GM23338 (cell line): Measurements from ENCODE around the gene ARPP21. TPM values are rescaled to one million over a fixed set of nuclear protein-coding genes. Genes with fewer than 3 reads are reported as not detected.

Source experiments
- ATAC-seq: fragments of 200-7000 bp; cut with Tn5 transposase; 3 replicates; pipeline ENCODE4 v1.9.1; 2020
- DNase-seq: peaks from one replicate; pipeline ENCODE4 v3.0.0-alpha.2; 2015; ENCODE audit warnings: low spot score
- H2AFZ ChIP-seq: fragments of 200-600 bp; sonication (generic); 2 replicates; pipeline ENCODE4 v1.8.0; 2016; ENCODE audit warnings: antibody characterized with exemption, mild to moderate bottlenecking, moderate library complexity
- H3F3A ChIP-seq: fragments of 200-600 bp; sonication (generic); replicated peaks from 2 replicates; pipeline ENCODE4 v1.8.0; 2017; ENCODE audit warnings: antibody characterized with exemption, mixed run types, low read depth
- H3K27ac ChIP-seq: fragments of 200-600 bp; sonication (generic); 2 replicates; pipeline ENCODE4 v1.6.1; 2016; ENCODE audit warnings: low read depth
- H3K27me3 ChIP-seq: fragments of 200-600 bp; sonication (generic); 2 replicates; pipeline ENCODE4 v1.8.0; 2016; ENCODE audit warnings: mild to moderate bottlenecking, mixed run types, moderate library complexity; ENCODE audit not compliant: insufficient read depth
- H3K36me3 ChIP-seq: fragments of 200-600 bp; sonication (generic); 2 replicates; pipeline ENCODE4 v1.8.0; 2016; ENCODE audit warnings: mild to moderate bottlenecking; ENCODE audit not compliant: insufficient read depth
- H3K4me1 ChIP-seq: fragments of 200-600 bp; sonication (generic); 2 replicates; pipeline ENCODE4 v1.8.0; 2016; ENCODE audit warnings: mild to moderate bottlenecking, moderate library complexity; ENCODE audit not compliant: insufficient read depth
- H3K4me2 ChIP-seq: fragments of 200-600 bp; sonication (generic); 2 replicates; pipeline ENCODE4 v1.7.1; 2017; ENCODE audit warnings: mixed run types
- H3K4me3 ChIP-seq: fragments of 200-600 bp; sonication (generic); 2 replicates; pipeline ENCODE4 v1.6.1; 2016; ENCODE audit warnings: mixed run types
- H3K79me2 ChIP-seq: fragments of 200-600 bp; sonication (generic); replicated peaks from 2 replicates; pipeline ENCODE4 v1.8.0; 2017; ENCODE audit warnings: mild to moderate bottlenecking; ENCODE audit not compliant: insufficient read depth
- H3K9me2 ChIP-seq: fragments of 200-600 bp; sonication (generic); 2 replicates; pipeline ENCODE4 v1.8.0; 2017; ENCODE audit not compliant: insufficient read depth
- H4K20me1 ChIP-seq: fragments of 200-600 bp; sonication (generic); replicated peaks from 2 replicates; pipeline ENCODE4 v1.8.0; 2017; ENCODE audit warnings: mild to moderate bottlenecking; ENCODE audit not compliant: insufficient read depth
- H3K27ac Mint-ChIP-seq: 2 replicates; pipeline ENCODE4 v1.8.0; 2020; ENCODE audit warnings: inconsistent platforms, mild to moderate bottlenecking, moderate library complexity, mixed read lengths
- H3K27me3 Mint-ChIP-seq: 3 replicates; pipeline ENCODE4 v1.8.0; 2022; ENCODE audit warnings: low read depth, mild to moderate bottlenecking, moderate library complexity, mixed read lengths, inconsistent platforms; ENCODE audit not compliant: insufficient read depth, poor library complexity
- H3K36me3 Mint-ChIP-seq: 3 replicates; pipeline ENCODE4 v1.8.0; 2021; ENCODE audit warnings: low read depth, mild to moderate bottlenecking, inconsistent platforms, moderate library complexity, mixed read lengths
- H3K4me1 Mint-ChIP-seq: 3 replicates; pipeline ENCODE4 v1.8.0; 2020; ENCODE audit warnings: mild to moderate bottlenecking, inconsistent platforms, mixed read lengths
- H3K4me3 Mint-ChIP-seq: 3 replicates; pipeline ENCODE4 v1.8.0; 2021; ENCODE audit warnings: moderate library complexity, mild to moderate bottlenecking, inconsistent platforms, mixed read lengths
- H3K9me3 Mint-ChIP-seq: 3 replicates; pipeline ENCODE4 v1.8.0; 2020; ENCODE audit warnings: moderate library complexity, mild to moderate bottlenecking, inconsistent platforms, mixed read lengths
- CREB1 ChIP-seq: fragments of 250-450 bp; sonication (Bioruptor Pico); IDR thresholded peaks from 2 replicates; pipeline ENCODE4 v1.5.0; 2020; ENCODE audit warnings: low read depth, mild to moderate bottlenecking, moderate library complexity
- EZH2 ChIP-seq: fragments of 200-600 bp; sonication (generic); IDR thresholded peaks from one replicate; pipeline ENCODE4 v1.8.0; 2017; ENCODE audit warnings: antibody characterized with exemption, mild to moderate bottlenecking, low read depth; ENCODE audit not compliant: unreplicated experiment
- EZH2phosphoT487 ChIP-seq: fragments of 200-600 bp; sonication (generic); IDR thresholded peaks from one replicate; pipeline ENCODE4 v1.8.1; 2018; ENCODE audit warnings: antibody characterized with exemption; ENCODE audit not compliant: unreplicated experiment
- JUNB ChIP-seq: IDR thresholded peaks from one replicate; pipeline ENCODE4 v1.6.1; 2016; ENCODE audit warnings: antibody characterized with exemption; ENCODE audit not compliant: unreplicated experiment
- NANOG ChIP-seq: IDR thresholded peaks from 2 replicates; pipeline ENCODE4 v1.6.1; 2016; ENCODE audit warnings: antibody characterized with exemption, borderline replicate concordance
- POLR2AphosphoS5 ChIP-seq: IDR thresholded peaks from 2 replicates; pipeline ENCODE4 v1.6.1; 2016; ENCODE audit warnings: antibody characterized with exemption, low read depth
- STAT1 ChIP-seq: IDR thresholded peaks from one replicate; pipeline ENCODE4 v1.6.1; 2016; ENCODE audit warnings: antibody characterized with exemption; ENCODE audit not compliant: unreplicated experiment
- ZNF114 ChIP-seq: fragments of 250-450 bp; sonication (Bioruptor Pico); IDR thresholded peaks from 2 replicates; pipeline ENCODE4 v1.5.0; 2020; ENCODE audit warnings: mild to moderate bottlenecking, moderate library complexity
- ZNF331 ChIP-seq: fragments of 250-450 bp; sonication (Bioruptor Pico); IDR thresholded peaks from 2 replicates; pipeline ENCODE4 v1.5.0; 2020; ENCODE audit warnings: low read depth, mild to moderate bottlenecking, moderate library complexity
- polyA plus RNA-seq: library from polyadenylated mRNA; unstranded; fragments of >200 nt; fragmentation: Nextera tagmentation; extraction: Ambion mirVana; gene quantifications from 2 replicates; pipeline ENCODE4 v1.2.1, GENCODE V29; 2016
- total RNA-seq: library from RNA; depleted of rRNA; stranded (reverse); fragments of >200 nt; shearing (Covaris generic); gene quantifications from 2 replicates; pipeline ENCODE4 v1.2.3, GENCODE V29; 2014
- TF ChIP-seq, protein P1 (sequence below): IDR thresholded peaks from 2 replicates; pipeline ENCODE4 v1.6.1; 2016; ENCODE audit warnings: antibody characterized with exemption
- TF ChIP-seq, protein P2 (sequence below), 2 experiments: fragments of 200-600 bp in 1 of 2; sonication (generic) in 1 of 2; conservative IDR thresholded peaks; 2 replicates each; pipeline versions ENCODE4 v1.5.1 to v1.6.1; 2016 to 2017; ENCODE audit warnings: antibody characterized with exemption in 2 of 2, low read depth in 2 of 2, mild to moderate bottlenecking in 2 of 2, moderate library complexity in 1 of 2
- TF ChIP-seq, protein P3 (sequence below): IDR thresholded peaks from one replicate; pipeline ENCODE4 v1.6.1; 2018; ENCODE audit warnings: antibody characterized with exemption; ENCODE audit not compliant: unreplicated experiment
- TF ChIP-seq, protein P4 (sequence below): fragments of 250-450 bp; sonication (Bioruptor Pico); IDR thresholded peaks from 2 replicates; pipeline ENCODE4 v1.5.0; 2020; ENCODE audit warnings: mild to moderate bottlenecking, moderate library complexity

Gene ARPP21
- total and polyA plus RNA-seq, 2 experiments from 2014 or later = not detected

DNA sequence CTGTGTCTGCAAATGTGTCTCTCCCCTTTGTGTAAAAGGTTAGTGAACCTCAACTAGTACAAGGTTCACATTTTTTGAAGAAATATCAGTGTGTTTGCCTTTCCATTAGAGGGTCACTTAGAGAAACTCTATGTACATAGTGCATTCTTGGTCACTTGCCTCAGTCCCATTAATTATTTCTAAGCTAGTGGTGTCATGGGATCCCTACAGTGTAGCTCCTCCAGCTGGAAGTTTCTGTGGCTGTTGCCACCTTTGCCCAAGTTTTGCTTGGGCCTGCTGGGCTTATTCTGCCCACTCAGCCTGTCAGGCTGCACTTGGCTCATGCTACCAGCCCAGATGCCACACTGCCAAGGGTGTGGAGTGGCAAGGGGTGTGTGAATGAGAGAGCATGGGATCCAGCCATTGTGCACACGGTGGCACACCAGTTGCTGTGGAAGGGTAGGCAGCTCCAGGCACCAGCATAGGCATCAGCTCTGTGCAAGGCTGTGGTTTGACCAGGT lies 161.7 kb downstream of the ARPP21 start:
- H4K20me1 ChIP-seq = no peaks in the 10 kb centered on the region
- no peaks in the 10 kb centered on the region for H3K36me3 ChIP-seq
- H2AFZ ChIP-seq = no peak overlapping the region
- H3K9me3 Mint-ChIP-seq = peaks cover 3% of the 10 kb centered on the region; the same call in 2 of the 3 replicates
- DNase-seq (no peak), ATAC-seq (no peak)
- no peaks in the 10 kb centered on the region for H3K79me2 ChIP-seq
- H3F3A ChIP-seq = no peaks in the 10 kb centered on the region
- H3K36me3 Mint-ChIP-seq = 0 out of 3 replicates have a peak, but pooled peaks cover 4% of the 10 kb centered on the region
- no peaks in the 10 kb centered on the region for H3K9me2 ChIP-seq
- H3K4me2 ChIP-seq = no peak overlapping the region
- no peaks in the 10 kb centered on the region for H3K4me1 ChIP-seq
- H3K27me3 Mint-ChIP-seq = no peaks in the 10 kb centered on the region
- H3K4me3 Mint-ChIP-seq = no peak overlapping the region
- H3K27me3 ChIP-seq = no peaks in the 10 kb centered on the region
- no peaks in the 10 kb centered on the region for H3K4me1 Mint-ChIP-seq
- H3K4me3 ChIP-seq = no peak overlapping the region
- H3K27ac Mint-ChIP-seq = no peak overlapping the region
- no peak overlapping the region for H3K27ac ChIP-seq
- TF ChIP-seq EZH2phosphoT487 (no peak), ZNF114 (CRISPR knock-in tag) (no peak), POLR2AphosphoS5 (no peak), STAT1 (no peak), EZH2 (no peak), NANOG (no peak), ZNF331 (CRISPR knock-in tag) (no peak), CREB1 (CRISPR knock-in tag) (no peak), JUNB (no peak)
- TF ChIP-seq, protein P1, sequence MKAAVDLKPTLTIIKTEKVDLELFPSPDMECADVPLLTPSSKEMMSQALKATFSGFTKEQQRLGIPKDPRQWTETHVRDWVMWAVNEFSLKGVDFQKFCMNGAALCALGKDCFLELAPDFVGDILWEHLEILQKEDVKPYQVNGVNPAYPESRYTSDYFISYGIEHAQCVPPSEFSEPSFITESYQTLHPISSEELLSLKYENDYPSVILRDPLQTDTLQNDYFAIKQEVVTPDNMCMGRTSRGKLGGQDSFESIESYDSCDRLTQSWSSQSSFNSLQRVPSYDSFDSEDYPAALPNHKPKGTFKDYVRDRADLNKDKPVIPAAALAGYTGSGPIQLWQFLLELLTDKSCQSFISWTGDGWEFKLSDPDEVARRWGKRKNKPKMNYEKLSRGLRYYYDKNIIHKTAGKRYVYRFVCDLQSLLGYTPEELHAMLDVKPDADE = no peak
- TF ChIP-seq, protein P2, sequence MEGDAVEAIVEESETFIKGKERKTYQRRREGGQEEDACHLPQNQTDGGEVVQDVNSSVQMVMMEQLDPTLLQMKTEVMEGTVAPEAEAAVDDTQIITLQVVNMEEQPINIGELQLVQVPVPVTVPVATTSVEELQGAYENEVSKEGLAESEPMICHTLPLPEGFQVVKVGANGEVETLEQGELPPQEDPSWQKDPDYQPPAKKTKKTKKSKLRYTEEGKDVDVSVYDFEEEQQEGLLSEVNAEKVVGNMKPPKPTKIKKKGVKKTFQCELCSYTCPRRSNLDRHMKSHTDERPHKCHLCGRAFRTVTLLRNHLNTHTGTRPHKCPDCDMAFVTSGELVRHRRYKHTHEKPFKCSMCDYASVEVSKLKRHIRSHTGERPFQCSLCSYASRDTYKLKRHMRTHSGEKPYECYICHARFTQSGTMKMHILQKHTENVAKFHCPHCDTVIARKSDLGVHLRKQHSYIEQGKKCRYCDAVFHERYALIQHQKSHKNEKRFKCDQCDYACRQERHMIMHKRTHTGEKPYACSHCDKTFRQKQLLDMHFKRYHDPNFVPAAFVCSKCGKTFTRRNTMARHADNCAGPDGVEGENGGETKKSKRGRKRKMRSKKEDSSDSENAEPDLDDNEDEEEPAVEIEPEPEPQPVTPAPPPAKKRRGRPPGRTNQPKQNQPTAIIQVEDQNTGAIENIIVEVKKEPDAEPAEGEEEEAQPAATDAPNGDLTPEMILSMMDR (conservative IDR thresholded peaks at IDR 0.05; ENCODE audit: low read depth in 2 of 2) = no peak
- TF ChIP-seq, protein P3, sequence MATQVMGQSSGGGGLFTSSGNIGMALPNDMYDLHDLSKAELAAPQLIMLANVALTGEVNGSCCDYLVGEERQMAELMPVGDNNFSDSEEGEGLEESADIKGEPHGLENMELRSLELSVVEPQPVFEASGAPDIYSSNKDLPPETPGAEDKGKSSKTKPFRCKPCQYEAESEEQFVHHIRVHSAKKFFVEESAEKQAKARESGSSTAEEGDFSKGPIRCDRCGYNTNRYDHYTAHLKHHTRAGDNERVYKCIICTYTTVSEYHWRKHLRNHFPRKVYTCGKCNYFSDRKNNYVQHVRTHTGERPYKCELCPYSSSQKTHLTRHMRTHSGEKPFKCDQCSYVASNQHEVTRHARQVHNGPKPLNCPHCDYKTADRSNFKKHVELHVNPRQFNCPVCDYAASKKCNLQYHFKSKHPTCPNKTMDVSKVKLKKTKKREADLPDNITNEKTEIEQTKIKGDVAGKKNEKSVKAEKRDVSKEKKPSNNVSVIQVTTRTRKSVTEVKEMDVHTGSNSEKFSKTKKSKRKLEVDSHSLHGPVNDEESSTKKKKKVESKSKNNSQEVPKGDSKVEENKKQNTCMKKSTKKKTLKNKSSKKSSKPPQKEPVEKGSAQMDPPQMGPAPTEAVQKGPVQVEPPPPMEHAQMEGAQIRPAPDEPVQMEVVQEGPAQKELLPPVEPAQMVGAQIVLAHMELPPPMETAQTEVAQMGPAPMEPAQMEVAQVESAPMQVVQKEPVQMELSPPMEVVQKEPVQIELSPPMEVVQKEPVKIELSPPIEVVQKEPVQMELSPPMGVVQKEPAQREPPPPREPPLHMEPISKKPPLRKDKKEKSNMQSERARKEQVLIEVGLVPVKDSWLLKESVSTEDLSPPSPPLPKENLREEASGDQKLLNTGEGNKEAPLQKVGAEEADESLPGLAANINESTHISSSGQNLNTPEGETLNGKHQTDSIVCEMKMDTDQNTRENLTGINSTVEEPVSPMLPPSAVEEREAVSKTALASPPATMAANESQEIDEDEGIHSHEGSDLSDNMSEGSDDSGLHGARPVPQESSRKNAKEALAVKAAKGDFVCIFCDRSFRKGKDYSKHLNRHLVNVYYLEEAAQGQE = no peak
- TF ChIP-seq, protein P4, sequence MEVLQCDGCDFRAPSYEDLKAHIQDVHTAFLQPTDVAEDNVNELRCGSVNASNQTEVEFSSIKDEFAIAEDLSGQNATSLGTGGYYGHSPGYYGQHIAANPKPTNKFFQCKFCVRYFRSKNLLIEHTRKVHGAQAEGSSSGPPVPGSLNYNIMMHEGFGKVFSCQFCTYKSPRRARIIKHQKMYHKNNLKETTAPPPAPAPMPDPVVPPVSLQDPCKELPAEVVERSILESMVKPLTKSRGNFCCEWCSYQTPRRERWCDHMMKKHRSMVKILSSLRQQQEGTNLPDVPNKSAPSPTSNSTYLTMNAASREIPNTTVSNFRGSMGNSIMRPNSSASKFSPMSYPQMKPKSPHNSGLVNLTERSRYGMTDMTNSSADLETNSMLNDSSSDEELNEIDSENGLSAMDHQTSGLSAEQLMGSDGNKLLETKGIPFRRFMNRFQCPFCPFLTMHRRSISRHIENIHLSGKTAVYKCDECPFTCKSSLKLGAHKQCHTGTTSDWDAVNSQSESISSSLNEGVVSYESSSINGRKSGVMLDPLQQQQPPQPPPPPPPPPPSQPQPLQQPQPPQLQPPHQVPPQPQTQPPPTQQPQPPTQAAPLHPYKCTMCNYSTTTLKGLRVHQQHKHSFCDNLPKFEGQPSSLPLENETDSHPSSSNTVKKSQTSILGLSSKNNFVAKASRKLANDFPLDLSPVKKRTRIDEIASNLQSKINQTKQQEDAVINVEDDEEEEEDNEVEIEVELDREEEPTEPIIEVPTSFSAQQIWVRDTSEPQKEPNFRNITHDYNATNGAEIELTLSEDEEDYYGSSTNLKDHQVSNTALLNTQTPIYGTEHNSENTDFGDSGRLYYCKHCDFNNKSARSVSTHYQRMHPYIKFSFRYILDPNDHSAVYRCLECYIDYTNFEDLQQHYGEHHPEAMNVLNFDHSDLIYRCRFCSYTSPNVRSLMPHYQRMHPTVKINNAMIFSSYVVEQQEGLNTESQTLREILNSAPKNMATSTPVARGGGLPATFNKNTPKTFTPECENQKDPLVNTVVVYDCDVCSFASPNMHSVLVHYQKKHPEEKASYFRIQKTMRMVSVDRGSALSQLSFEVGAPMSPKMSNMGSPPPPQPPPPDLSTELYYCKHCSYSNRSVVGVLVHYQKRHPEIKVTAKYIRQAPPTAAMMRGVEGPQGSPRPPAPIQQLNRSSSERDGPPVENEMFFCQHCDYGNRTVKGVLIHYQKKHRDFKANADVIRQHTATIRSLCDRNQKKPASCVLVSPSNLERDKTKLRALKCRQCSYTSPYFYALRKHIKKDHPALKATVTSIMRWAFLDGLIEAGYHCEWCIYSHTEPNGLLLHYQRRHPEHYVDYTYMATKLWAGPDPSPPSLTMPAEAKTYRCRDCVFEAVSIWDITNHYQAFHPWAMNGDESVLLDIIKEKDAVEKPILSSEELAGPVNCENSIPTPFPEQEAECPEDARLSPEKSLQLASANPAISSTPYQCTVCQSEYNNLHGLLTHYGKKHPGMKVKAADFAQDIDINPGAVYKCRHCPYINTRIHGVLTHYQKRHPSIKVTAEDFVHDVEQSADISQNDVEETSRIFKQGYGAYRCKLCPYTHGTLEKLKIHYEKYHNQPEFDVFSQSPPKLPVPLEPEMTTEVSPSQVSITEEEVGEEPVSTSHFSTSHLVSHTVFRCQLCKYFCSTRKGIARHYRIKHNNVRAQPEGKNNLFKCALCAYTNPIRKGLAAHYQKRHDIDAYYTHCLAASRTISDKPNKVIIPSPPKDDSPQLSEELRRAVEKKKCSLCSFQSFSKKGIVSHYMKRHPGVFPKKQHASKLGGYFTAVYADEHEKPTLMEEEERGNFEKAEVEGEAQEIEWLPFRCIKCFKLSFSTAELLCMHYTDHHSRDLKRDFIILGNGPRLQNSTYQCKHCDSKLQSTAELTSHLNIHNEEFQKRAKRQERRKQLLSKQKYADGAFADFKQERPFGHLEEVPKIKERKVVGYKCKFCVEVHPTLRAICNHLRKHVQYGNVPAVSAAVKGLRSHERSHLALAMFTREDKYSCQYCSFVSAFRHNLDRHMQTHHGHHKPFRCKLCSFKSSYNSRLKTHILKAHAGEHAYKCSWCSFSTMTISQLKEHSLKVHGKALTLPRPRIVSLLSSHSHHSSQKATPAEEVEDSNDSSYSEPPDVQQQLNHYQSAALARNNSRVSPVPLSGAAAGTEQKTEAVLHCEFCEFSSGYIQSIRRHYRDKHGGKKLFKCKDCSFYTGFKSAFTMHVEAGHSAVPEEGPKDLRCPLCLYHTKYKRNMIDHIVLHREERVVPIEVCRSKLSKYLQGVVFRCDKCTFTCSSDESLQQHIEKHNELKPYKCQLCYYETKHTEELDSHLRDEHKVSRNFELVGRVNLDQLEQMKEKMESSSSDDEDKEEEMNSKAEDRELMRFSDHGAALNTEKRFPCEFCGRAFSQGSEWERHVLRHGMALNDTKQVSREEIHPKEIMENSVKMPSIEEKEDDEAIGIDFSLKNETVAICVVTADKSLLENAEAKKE (CRISPR knock-in tag) = no peak
